GM21526 (cell line): ENCODE data around the gene ELP4.

ENCODE experiments used
- ATAC-seq: cut with Tn5 transposase; IDR thresholded peaks from one replicate; pipeline ENCODE4 v1.9.1; 2021; ENCODE audit warnings: moderate library complexity; ENCODE audit not compliant: unreplicated experiment, low FRiP score

Gene ELP4

DNA sequence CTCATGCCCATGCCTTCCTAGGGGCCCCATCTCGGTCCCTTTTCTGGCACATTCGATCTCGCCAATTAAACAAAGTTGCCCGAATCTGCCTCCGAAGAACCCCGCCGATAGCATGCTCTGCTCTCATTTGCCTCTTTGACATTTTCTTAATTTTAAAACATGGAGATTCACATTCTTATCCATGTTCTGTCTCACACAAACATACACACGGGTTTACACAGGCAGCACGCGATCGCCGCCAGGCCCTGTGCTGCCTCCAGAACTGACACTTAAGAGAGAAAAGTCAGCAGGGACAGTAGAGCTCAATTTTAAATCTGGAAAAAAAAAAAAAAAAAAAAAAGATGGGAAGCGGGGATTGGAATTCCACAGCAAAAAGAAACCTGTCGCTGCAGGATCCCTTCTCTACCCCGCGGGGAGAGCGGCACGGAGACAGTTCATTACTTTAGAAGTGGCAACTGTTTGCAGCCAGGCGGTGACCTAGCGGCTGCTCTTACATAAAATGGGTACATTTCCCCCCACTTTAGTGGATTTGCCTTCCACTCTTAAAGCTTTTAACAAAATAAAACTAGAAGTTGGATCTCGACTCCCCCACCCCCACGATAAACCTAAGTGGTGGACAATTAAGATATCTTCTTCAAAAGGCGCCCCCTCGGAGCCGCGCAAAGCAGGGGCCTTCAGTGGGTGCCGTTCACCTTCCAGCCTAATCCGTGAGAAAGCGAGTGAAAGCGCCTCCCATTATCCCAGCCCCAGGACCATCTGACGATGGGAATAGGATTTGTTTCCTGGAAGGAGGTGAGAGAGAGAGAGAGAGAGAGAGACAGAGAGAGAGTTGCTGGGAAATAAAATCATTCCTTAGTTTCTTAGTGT lies 287.9 kb downstream of the ELP4 start:
- ATAC-seq: no peak

DNA sequence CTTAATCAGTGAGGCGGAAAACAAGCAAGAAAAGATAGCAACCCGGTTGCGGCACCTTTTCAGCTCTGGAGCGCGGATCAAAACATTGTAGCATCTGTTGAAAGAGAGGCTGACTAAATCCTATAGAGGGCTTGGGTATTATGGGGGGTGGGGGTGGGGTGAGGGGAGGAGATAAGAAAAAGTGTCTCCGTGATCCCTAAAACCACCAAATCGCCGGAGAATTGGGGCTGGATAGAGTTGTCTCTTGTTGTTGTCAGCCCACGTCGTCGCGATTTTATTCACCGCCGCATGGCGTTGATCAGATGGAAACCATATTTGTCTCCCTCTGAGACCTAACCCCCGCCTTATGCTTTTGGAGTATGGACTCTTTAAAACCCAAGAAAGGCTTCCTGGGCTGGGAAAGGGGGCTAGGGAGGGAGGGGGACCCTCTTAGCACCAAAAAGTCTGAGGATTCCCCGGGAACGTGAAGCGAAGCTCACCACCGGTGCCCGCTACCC lies 288.5 kb downstream of the ELP4 start:
- ATAC-seq: no peak

DNA sequence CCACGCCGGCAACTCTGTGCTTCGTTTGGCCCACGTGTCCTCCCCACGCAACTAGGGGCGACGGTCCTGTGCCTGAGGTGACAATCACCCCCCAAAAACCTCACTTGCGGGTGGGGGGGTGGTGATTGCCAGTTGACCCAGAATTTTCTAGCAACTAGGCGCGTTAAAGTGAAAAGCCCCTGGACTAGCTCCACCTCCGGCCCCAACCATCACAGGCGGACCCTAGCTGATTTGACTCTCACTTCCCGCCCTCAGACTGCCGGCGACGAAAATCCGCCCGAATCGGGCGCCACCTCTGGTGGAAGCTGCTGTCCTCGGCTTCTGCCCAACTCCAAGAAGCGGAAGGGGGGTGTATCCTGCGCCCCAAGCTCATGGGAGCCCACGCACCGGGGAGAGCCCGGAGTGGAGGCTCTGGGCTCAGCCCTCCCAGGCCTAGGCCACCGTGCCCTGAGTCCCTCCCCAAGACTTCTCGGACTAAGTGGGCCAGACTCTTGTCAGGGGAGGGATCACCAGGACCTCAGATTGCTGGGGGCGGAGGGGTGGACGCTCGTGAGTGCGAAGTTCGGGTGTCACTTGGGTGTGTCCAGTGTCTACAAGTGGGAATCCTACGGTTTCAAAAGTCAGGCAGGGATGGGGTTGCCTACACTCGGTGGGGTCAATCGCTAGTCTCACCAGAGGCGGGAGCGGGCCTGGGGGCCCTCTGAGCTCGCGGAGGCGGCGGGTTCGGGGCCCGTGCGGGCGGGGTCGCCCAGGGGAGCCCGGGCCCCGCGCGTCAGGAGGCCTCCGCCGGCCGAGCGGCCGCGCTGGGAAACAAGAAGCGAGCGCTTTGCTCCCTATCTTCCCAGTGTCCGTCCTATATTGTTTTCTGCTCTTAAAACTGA lies 289.2 kb downstream of the ELP4 start:
- ATAC-seq: peak; percentile 68

DNA sequence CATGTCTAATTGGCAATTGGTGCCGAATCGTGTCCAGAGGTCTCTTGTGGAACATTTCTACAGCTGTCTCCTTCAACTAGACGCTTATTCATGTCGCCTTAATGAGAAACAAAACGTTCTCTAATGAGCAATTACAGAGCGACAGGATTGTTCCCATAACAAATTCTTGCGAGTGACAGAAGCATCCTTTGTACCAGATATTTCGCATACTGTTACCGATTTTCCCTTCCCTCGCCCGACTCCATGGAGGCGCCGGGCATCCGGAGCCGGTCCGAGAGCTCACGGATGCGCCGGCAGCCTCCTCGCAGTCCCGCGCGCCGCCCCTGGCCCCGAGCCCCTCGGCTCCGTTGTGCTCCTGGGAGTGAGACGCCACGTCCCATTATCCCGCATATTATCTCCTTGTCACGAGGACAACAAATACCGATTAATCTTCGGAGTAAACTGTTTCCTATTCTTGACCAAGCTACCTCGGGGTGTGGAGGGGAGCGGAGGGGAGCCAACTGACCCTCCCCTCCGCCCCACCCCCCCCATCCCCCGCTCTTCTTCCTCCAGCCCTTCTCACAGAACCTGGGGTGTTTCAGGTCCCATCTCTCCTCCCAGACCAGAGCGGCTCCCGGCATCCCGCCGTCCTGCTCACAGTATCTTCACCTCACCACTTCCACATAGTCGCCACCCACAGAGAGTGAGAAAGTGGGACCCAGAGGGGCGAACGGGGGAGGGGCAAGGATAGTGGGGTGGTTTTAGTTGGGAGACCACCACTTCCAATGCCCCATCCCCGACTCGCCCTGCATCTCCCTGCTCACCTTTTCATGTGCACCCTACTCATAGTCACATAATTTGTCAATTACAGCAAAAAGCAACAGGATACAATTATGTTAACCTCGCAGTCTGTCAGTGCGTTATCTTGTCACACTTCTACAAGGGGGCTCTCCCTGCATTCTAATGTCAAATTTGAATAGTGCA lies 290.1 kb downstream of the ELP4 start:
- no peak for ATAC-seq

DNA sequence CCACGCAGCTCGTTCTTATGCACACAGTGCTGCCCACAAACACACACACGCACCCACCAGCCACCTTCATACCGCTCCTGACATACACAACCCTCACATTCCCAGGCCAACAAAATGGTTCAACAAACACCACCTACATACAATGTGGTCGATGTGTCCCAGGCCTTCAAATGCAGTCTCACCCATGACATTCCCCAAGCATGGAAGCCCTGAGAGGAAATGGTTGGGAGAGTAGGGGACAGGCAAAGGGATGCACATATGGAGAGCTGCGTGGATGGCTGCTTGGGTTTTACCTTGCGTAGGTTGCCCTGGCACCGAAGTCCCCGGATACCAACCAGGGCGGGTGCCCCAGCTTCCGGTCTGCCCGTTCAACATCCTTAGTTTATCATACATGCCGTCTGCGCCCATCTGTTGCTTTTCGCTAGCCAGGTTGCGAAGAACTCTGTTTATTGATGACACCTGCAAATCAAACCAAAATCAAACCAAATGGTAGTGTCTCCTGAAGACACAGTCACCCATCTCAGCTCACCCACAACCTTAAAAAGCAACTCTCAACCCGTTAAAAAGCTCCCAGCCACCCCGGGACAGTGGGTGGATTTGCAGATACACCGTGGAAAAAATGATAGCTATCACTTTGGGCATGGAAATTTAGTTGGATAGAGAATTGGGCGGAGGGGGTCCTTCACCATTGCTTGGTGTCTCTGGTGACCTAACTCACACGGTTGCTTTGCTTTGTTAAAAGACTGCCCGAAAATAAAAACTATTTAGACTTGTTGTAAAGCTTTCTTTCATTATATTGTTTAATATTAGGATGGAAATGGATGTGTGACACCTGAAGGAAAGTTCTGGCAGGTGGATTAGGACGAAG lies 291.1 kb downstream of the ELP4 start:
- ATAC-seq: no peak

DNA sequence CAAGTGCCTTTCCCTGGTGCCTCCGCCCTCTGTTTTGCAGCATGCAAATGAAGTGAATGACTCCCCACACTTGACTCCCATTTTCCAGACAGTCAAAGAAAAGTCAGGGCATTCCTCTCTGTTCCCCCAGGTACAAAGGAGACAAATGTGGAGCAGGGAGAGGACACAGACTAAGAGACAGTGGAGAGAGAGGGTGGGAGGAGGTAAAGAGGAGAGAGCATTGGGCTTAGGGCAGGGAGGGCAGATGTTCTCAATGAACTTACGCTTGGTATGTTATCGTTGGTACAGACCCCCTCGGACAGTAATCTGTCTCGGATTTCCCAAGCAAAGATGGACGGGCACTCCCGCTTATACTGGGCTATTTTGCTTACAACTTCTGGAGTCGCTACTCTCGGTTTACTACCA lies 291.7 kb downstream of the ELP4 start:
- no peak for ATAC-seq

GRCh38 chr11:31802000-31802551 lies 292.5 kb downstream of the ELP4 start:
- ATAC-seq: no peak

DNA sequence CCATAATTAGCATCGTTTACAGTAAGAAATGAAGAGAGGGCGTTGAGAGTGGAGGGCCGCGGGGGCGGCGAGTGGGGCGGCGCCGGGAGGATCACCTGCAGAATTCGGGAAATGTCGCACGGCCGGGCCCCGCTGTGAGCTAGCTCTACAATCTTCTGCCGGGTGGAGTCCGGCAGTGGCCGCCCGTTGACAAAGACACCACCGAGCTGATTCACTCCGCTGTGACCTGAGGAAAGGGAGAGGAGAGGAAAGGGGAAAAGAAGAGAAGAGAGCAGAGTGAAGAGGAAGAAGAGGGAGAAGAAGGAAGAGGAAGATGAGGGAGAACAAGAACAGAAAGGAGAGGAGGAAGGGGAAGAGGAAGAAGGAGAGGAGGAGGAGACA lies 293.0 kb downstream of the ELP4 start:
- ATAC-seq: no peak

- no peak for ATAC-seq
Observed at GRCh38 chr11:31802990-31803812, 293.6 kb downstream of the ELP4 start.

GRCh38 chr11:31803813-31804311 lies 294.3 kb downstream of the ELP4 start:
- no peak for ATAC-seq

- no peak for ATAC-seq
Observed at GRCh38 chr11:31804312-31805036, 294.9 kb downstream of the ELP4 start.

- no peak for ATAC-seq
Observed at GRCh38 chr11:31805037-31805628, 295.6 kb downstream of the ELP4 start.

- no peak for ATAC-seq
Observed at GRCh38 chr11:31805629-31806185, 296.1 kb downstream of the ELP4 start.

- no peak for ATAC-seq
Observed at GRCh38 chr11:31806186-31806927, 296.8 kb downstream of the ELP4 start.

- ATAC-seq: no peak
Observed at GRCh38 chr11:31806928-31807798, 297.6 kb downstream of the ELP4 start.
